ENCODE results near the gene ARHGEF28.

Gene ARHGEF28

GRCh38 chr5:73625944-73626811 lies at the start of gene ARHGEF28:
ARHGEF28 (plus strand) TSS chr5:73626196; CDS start chr5:73684852, 58,656 bp downstream.
- H3K27me3 ChIP-seq (ENCODE audit: control insufficient read depth, insufficient read depth, low read length) = no peaks in the 10 kb centered on the region
- H3K4me1 ChIP-seq (ENCODE audit: control insufficient read depth, insufficient read depth, low read length) = peaks cover 22% of the 10 kb centered on the region
- H3K9me3 ChIP-seq (ENCODE audit: control insufficient read depth, low read length) = no peaks in the 10 kb centered on the region
- no peaks in the 10 kb centered on the region for H3K36me3 ChIP-seq (ENCODE audit: control insufficient read depth, insufficient read depth, low read length)
- H3K9ac ChIP-seq (ENCODE audit: low read length) = peak within 1 kb of the TSS; percentile 86
- peak within 1 kb of the TSS; percentile 64 for H3K4me3 ChIP-seq (ENCODE audit: low read length)

GRCh38 chr5:73582285-73583145 lies 43.5 kb upstream of the ARHGEF28 start:
- no peak overlapping the region for H3K4me3 ChIP-seq (ENCODE audit: low read length)
- H3K27me3 ChIP-seq (ENCODE audit: control insufficient read depth, insufficient read depth, low read length) = no peaks in the 10 kb centered on the region
- H3K36me3 ChIP-seq (ENCODE audit: control insufficient read depth, insufficient read depth, low read length) = no peaks in the 10 kb centered on the region
- no peak overlapping the region for H3K9ac ChIP-seq (ENCODE audit: low read length)
- H3K4me1 ChIP-seq (ENCODE audit: control insufficient read depth, insufficient read depth, low read length) = peaks cover 2% of the 10 kb centered on the region
- H3K9me3 ChIP-seq (ENCODE audit: control insufficient read depth, low read length) = no peaks in the 10 kb centered on the region

- Histone ChIP-seq H3K27me3 (ENCODE audit: control insufficient read depth, insufficient read depth, low read length) (no peaks in the 10 kb centered on the region), H3K4me1 (ENCODE audit: control insufficient read depth, insufficient read depth, low read length) (peaks cover 12% of the 10 kb centered on the region), H3K9ac (ENCODE audit: low read length) (no peak overlapping the region), H3K36me3 (ENCODE audit: control insufficient read depth, insufficient read depth, low read length) (no peaks in the 10 kb centered on the region), H3K4me3 (ENCODE audit: low read length) (no peak overlapping the region), H3K9me3 (ENCODE audit: control insufficient read depth, low read length) (no peaks in the 10 kb centered on the region)
Measured at GRCh38 chr5:73587923-73588322, 38.1 kb upstream of the ARHGEF28 start.

GRCh38 chr5:73591102-73591695 lies 34.8 kb upstream of the ARHGEF28 start:
- H3K27me3 ChIP-seq (ENCODE audit: control insufficient read depth, insufficient read depth, low read length) = no peaks in the 10 kb centered on the region
- H3K4me1 ChIP-seq (ENCODE audit: control insufficient read depth, insufficient read depth, low read length) = peaks cover 12% of the 10 kb centered on the region
- no peak overlapping the region for H3K9ac ChIP-seq (ENCODE audit: low read length)
- H3K4me3 ChIP-seq (ENCODE audit: low read length) = no peak overlapping the region
- H3K9me3 ChIP-seq (ENCODE audit: control insufficient read depth, low read length) = no peaks in the 10 kb centered on the region
- no peaks in the 10 kb centered on the region for H3K36me3 ChIP-seq (ENCODE audit: control insufficient read depth, insufficient read depth, low read length)

GRCh38 chr5:73591698-73592501 lies 34.1 kb upstream of the ARHGEF28 start:
- H3K4me1 ChIP-seq (ENCODE audit: control insufficient read depth, insufficient read depth, low read length) = peaks cover 12% of the 10 kb centered on the region
- no peaks in the 10 kb centered on the region for H3K36me3 ChIP-seq (ENCODE audit: control insufficient read depth, insufficient read depth, low read length)
- no peaks in the 10 kb centered on the region for H3K9me3 ChIP-seq (ENCODE audit: control insufficient read depth, low read length)
- H3K27me3 ChIP-seq (ENCODE audit: control insufficient read depth, insufficient read depth, low read length) = no peaks in the 10 kb centered on the region
- no peak overlapping the region for H3K9ac ChIP-seq (ENCODE audit: low read length)
- no peak overlapping the region for H3K4me3 ChIP-seq (ENCODE audit: low read length)

GRCh38 chr5:73592551-73592950 lies 33.4 kb upstream of the ARHGEF28 start:
- H3K27me3 ChIP-seq (ENCODE audit: control insufficient read depth, insufficient read depth, low read length) = no peaks in the 10 kb centered on the region
- H3K9me3 ChIP-seq (ENCODE audit: control insufficient read depth, low read length) = no peaks in the 10 kb centered on the region
- no peak overlapping the region for H3K4me3 ChIP-seq (ENCODE audit: low read length)
- H3K9ac ChIP-seq (ENCODE audit: low read length) = no peak overlapping the region
- peaks cover 9% of the 10 kb centered on the region for H3K4me1 ChIP-seq (ENCODE audit: control insufficient read depth, insufficient read depth, low read length)
- no peaks in the 10 kb centered on the region for H3K36me3 ChIP-seq (ENCODE audit: control insufficient read depth, insufficient read depth, low read length)

- no peaks in the 10 kb centered on the region for H3K4me1 ChIP-seq (ENCODE audit: control insufficient read depth, insufficient read depth, low read length)
- H3K9me3 ChIP-seq (ENCODE audit: control insufficient read depth, low read length) = no peaks in the 10 kb centered on the region
- H3K4me3 ChIP-seq (ENCODE audit: low read length) = no peak overlapping the region
Measured at GRCh38 chr5:73596705-73597328, 29.2 kb upstream of the ARHGEF28 start.

GRCh38 chr5:73599380-73599779 lies 26.6 kb upstream of the ARHGEF28 start:
- H3K9ac ChIP-seq (ENCODE audit: low read length) = no peak overlapping the region
- no peak overlapping the region for H3K4me3 ChIP-seq (ENCODE audit: low read length)
- no peaks in the 10 kb centered on the region for H3K9me3 ChIP-seq (ENCODE audit: control insufficient read depth, low read length)
- no peaks in the 10 kb centered on the region for H3K27me3 ChIP-seq (ENCODE audit: control insufficient read depth, insufficient read depth, low read length)
- no peaks in the 10 kb centered on the region for H3K4me1 ChIP-seq (ENCODE audit: control insufficient read depth, insufficient read depth, low read length)
- H3K36me3 ChIP-seq (ENCODE audit: control insufficient read depth, insufficient read depth, low read length) = no peaks in the 10 kb centered on the region

More at GRCh38 chr5:73596705-73597328, 29.2 kb upstream of the ARHGEF28 start:
- Histone ChIP-seq H3K27me3 (ENCODE audit: control insufficient read depth, insufficient read depth, low read length) (no peaks in the 10 kb centered on the region), H3K9ac (ENCODE audit: low read length) (no peak overlapping the region), H3K36me3 (ENCODE audit: control insufficient read depth, insufficient read depth, low read length) (no peaks in the 10 kb centered on the region)

GRCh38 chr5:73603998-73604397 lies 22.0 kb upstream of the ARHGEF28 start:
- H3K27me3 ChIP-seq (ENCODE audit: control insufficient read depth, insufficient read depth, low read length) = no peaks in the 10 kb centered on the region
- no peak overlapping the region for H3K4me3 ChIP-seq (ENCODE audit: low read length)
- peaks cover 23% of the 10 kb centered on the region for H3K4me1 ChIP-seq (ENCODE audit: control insufficient read depth, insufficient read depth, low read length)
- no peaks in the 10 kb centered on the region for H3K36me3 ChIP-seq (ENCODE audit: control insufficient read depth, insufficient read depth, low read length)
- H3K9ac ChIP-seq (ENCODE audit: low read length) = no peak overlapping the region
- H3K9me3 ChIP-seq (ENCODE audit: control insufficient read depth, low read length) = no peaks in the 10 kb centered on the region

- no peak overlapping the region for H3K4me3 ChIP-seq (ENCODE audit: low read length)
- no peaks in the 10 kb centered on the region for H3K27me3 ChIP-seq (ENCODE audit: control insufficient read depth, insufficient read depth, low read length)
- H3K9ac ChIP-seq (ENCODE audit: low read length) = no peak overlapping the region
- H3K9me3 ChIP-seq (ENCODE audit: control insufficient read depth, low read length) = no peaks in the 10 kb centered on the region
- peaks cover 23% of the 10 kb centered on the region for H3K4me1 ChIP-seq (ENCODE audit: control insufficient read depth, insufficient read depth, low read length)
- H3K36me3 ChIP-seq (ENCODE audit: control insufficient read depth, insufficient read depth, low read length) = no peaks in the 10 kb centered on the region
Measured at GRCh38 chr5:73605223-73606087, 20.5 kb upstream of the ARHGEF28 start.
